Activated CD4-positive, alpha-beta T cell treated with anti-CD3 and anti-CD28 coated beads, Interleukin-2, amount 50 U/mL, for 48 hours (primary cell): ENCODE results near the gene FAM151B.
"Not testable (repeated sequence)": the region's sequence is repeated elsewhere in the genome, so short reads cannot be mapped to it uniquely, and the experiment has no call there.

ENCODE experiments used
- DNase-seq, 2 experiments: peaks; one replicate each; pipeline ENCODE4 v3.0.0-alpha.2; 2020

The FAM151B gene, protein sequence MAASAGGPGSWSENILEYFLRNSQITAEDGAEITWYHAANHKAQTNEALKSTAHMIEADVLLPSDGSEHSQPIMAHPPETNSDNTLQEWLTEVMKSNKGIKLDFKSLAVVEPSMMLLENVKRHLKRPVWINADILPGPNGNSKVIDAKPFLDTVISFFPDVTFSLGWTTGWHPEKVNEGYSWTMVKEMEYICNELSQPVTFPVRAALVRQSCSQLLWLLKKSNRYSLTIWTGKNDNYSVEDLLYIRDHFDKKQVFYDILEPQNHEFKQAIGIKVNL

DNA sequence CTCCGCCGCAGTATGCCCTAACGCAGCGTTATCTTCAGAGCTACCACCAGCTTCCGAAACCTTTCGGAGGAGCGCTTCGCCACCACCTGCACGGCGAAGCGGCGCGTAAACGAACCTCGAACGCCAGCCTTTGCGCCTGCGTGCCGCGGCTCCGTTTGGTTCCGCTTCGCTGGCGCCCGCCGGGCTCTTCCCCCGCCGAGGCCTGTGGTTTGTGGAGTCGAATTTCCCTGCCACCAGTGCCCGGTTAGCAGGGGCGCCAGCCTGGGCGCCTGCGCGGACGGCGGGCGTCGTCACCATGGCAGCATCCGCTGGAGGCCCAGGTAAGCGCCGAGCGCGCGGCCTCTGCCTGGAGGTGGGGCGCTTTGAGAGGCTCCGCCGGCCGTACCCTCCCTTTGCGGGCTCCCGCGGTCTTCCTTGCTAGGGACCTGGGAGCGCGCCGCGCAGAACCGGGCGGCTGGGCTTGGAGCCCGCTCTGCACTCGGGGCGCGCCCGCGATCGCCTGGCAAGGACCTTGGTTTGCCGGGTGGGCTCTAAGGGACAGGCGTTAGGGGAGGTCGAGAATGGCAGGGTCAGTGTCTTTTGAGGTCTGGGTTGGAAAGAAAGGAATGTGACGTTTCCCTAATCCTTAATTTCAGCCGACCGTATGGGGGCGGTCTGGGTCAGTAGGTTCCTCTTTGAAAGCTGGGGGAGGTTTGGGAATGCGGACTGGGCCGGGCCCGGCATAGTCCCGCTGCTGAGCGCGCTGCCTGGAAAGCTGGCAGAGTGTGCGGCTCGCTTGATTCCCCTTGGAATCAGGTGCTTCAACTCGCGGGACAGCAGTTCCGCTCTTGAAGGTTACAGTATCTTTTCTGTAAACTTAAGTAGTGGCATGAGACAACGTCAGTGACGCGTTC, at the start of gene FAM151B:
TSS of gene FAM151B (plus strand) at position 272 of the 893 bp plus-strand sequence. CDS start at position 296, 24 bp downstream.
- peak; percentile 79 to 85 for DNase-seq

DNA sequence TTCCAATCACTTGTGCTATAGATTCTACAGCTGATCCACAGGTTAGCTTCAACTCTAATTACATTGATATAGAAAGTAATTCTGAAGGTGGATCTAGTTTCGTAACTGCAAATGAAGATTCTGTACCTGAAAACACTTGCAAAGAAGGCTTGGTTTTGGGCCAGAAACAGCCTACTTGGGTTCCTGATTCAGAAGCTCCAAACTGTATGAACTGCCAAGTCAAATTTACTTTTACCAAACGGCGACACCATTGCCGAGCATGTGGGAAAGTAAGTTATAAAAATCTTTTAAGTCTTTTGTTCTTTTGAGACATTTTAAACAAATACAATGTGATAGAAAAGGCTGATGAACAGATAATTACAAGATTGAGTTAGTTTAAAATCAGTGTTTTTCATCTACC, 49.2 kb upstream of the FAM151B start:
- DNase-seq, result no peak

DNA sequence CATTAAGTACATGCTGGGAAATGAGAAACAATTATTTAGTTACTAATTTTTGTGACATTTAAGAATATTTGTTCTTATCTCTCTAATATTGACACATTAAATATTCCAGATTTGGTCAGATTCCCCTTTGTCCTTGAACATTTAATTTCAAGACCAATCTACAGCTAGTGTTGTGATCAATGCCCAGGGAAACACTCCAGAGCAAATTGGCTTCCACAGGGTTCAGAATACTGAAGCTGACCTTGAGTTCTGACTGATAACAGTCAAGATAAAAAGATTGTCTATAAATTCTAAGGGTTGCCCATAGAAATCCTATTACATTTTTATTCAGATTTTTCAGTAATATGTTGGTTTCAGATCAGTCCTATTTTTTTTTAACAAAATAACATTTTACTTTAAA, 48.7 kb upstream of the FAM151B start:
- DNase-seq, result no peak

DNA sequence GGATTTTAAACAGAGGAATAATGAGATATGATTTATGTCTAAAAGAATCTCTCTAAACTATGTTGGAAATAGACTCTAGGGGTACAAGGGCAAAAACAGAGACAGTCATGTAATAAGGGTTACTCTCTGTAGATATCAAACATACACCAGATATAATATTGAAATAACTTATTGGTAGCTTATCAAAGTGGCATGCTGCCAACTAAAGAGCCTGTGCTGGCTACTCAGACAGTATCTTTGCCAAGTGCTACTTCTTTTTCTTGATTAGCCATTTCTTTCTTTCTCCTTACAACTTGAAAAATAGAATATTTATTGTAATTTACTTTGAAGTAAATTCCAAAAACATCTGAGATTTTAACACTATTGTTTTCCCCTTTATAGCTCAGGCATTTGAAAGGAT, 45.2 kb upstream of the FAM151B start:
- no peak for DNase-seq

DNA sequence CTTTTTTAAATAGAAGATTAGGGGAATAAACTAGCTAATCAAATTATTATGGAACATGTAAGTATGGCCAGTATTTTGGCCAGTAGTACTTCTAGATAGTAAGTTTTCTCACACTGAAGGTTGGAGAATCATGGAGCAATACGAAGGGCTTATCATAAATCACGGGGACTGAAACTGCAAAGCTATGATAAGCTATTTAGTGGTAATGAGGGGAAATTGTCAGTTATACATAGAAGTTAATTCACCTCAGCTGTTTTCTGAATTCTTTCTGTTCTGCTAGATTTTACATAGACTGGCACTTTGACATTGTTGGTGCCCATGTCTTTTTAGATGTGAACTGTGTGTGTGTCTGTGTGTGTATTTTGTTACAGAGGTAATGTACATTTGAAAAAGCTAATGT, 34.5 kb upstream of the FAM151B start:
- no peak for DNase-seq

DNA sequence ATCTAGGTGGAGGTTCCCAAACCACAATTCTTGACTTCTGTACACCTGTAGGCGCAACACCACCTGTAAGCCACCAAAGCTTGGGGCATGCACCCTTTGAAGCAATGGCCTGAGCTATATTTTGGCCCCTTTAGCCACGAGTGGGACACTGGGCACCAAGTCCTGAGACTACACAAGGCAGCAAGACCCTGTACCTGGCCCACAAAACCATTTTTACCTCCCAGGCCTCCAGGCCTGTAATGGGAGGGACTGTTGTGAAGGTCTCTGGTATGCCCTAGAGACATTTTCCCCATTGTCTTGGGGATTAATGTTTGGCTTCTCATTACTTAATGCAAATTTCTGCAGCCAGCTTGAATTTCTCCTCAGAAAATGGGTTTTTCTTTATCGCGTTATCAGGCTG, 24.6 kb upstream of the FAM151B start:
- no peak for DNase-seq

DNA sequence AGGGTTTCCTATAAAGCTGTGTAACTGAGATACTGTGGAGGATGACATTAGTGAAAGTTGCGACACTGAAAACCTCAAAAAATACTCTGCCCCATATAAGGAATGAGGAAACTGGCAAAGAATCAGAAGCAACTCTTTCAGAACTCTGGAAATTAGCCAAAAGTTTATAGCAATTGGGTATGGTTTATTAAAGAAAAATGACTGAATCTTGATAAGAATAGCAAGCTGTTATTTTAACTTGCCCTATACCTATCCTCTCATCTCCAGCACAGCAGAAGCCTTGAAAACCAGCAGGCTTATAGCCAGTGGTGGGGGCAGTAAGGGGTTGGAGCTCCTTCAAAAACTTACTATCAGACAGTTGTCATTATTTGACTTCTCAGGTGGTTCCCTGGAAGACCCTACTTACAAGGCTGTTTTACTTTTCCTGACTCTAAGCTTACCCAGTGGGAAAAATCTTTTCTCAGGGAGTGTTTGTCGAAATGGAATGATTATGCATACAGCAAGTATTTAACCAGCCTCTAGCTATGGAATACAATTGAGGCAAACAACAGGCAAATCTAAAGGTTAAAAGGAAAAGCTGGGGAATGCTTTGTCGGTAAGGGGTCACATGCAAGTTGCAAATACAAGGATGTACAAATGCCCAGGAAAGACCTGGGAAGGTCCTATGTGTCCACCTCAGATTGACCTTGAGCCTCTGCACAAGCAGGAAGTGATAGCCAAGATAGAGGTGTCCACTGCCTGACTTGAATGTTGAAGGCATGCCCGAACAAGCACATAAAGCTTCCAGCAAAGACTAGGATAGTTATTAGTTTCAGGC, 21.0 kb upstream of the FAM151B start:
- no peak for DNase-seq

DNA sequence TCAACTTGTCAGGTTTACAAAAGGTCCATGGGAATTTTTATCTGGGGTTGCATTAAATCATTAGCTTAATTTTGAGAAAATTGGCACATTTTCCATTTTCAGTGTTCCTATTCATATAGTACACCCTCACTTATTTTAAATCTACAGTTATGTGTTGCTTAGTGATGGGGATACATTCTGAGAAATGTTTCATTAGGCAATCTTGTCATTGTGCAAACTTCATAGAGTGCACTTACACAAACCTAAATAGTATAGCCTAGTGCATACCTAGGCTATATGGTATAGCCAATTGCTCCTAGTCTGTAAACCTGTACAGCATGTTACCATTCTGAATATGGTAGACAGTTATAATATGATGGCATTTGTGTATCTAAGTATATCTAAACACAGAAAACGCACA, 19.8 kb upstream of the FAM151B start:
- DNase-seq, result no peak

DNA sequence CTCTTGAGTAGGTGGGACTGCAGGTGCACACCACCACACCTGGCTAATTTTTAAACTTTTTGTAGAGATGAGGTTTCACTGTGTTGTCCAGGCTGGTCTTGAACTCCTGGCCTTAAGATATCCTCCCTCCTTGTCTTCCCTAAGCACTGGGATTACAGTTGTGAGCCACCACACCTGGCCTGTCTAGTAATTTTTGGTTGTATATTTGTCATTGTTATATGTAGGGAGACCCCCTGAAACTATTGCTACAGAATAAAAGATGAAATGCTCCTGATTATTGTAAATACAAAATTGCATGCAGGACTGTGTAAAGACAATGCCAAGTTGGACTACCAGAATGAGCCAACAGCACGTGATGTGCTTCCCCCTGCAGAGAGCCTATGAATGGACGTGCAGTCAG, 17.3 kb upstream of the FAM151B start:
- not testable (repeated sequence) for DNase-seq

DNA sequence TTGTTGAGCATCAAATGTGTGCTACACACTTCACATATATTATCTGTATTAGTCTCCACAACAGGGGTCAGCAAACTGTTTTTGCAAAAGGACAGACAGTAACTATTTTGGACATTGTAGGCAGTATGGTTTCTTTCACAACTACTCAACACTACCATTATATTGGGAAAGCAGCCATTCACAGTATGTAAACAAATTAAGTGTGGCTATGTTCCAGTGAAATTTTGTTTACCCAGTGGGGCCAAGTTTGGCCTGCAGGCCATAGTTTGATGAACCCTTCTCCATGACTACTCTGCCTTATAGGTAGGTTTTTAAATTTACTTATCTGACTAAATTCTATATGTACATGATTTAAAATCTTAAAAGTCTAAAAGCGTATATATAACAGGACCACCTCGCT, 13.0 kb upstream of the FAM151B start:
- no peak for DNase-seq

DNA sequence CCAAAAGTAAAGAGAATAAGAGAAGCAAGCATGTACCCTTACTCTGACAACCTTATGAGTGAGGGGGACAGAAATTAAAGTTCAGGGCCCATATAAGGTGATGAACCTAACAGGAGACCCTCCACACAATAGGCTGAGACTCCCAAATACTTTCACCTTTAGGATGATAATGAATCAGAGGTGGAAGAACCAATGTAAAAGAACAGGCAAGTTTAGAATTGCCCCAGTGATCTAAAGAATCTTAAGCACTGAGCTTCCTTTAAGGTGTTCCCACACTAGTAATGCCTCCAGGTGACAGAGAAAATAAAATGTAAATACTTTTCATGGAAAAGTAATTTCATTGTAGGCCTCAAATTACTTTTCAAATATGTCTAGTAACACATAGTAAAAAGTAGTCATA, 8.2 kb upstream of the FAM151B start:
- no peak for DNase-seq

DNA sequence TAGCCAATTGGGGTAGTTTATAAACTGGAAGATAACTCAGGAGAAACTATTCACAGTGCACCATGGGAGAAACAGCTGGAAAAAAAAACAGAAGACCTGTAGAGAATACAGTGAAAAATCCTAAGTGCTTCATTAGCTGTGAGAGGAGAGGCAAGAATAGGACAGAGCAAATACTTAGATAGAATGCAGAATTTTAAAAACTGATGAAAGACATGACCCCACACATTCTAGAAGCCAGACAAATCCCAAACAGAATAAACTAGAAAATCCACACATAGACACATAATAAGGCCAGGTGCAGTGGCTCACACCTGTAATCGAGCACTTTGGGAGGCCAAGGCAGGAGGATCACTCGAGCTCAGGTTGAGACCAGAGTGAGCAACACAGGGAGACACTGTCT, 7.5 kb upstream of the FAM151B start:
- no peak for DNase-seq

DNA sequence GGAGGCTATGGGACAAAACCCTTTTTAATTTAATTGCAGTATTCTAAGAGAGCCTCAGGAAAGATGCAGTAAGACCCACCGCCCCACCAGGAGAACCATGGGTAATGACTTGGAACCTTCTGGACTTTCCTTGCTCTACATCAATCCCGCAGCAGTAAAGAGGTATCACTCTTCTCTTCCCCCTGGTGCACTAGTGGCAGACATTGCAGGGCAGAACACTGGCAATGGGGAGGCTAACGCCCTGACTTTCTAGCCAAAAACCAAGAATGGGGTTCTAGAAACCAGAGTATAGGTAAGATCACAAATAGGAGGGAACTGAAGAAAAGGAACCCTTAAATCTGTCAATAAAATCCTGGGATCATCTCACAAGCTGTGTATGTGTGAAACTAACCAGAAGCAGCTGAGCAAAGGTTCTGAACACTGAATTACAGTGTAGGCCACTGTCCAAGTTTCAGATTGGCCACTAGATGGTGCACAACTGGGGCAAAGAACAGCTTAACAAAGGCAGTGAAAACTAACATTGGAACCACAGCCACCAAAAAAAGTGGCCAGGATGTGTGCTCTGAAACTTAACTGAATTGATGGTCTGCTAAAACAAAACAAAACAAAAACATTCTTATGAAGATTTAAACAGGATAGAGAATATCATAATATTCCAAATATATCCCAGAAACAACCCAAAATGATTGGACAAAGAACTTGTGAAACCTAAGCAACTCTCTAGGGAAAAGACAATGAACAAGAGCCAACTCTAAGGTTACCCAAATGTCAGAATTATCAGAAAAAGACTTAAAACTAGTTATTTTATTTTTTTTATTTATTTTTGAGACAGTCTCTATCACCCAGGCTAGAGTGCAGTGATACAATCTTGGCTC, 6.6 kb upstream of the FAM151B start:
- DNase-seq, result peak; percentile 18 to 29

DNA sequence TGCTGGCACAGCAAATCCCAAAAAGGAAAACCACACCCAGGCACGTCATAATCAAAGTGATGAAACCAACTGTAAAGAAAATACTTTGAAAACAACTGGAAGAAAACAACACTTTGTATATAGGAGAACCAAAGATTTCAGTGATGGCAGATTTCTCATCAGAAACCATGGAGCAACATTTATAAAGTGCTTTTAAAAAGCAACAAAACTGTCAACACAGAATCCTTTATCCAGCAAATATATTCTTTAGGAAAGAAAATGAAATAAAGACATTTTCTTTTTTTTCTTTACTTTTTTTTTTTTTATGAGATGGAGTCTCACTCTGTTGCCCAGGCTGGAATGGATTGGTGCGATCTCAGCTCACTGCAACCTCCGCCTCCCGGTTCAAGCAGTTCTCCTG, 5.3 kb upstream of the FAM151B start:
- DNase-seq, result no peak

DNA sequence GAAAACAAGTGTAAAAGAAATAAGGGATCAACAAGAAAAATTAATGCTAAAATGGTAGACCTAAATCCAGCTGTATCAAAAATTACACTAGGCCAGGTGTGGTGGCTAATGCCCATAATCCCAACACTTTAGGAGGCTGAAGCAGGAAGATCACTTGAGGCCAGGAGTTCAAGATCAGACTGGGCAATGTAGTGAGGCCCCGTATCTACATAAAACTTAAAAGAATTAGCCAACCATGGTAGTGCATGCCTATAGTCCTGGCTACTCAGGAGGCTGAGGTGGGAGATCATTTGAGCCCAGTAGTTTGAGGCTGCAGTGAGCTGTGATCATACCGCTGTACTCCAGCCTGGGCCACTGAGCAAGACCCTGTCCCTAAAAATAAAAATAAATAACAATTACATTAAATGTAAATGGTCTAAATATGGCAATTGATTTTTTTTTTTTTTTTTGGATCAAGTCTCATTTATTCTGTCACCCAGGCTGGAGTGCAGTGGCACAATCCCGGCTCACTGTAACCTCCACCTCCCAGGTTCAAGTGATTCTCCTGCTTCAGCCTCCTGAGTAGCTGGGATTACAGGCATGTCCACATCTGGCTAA, 4.2 kb upstream of the FAM151B start:
- no peak for DNase-seq

DNA sequence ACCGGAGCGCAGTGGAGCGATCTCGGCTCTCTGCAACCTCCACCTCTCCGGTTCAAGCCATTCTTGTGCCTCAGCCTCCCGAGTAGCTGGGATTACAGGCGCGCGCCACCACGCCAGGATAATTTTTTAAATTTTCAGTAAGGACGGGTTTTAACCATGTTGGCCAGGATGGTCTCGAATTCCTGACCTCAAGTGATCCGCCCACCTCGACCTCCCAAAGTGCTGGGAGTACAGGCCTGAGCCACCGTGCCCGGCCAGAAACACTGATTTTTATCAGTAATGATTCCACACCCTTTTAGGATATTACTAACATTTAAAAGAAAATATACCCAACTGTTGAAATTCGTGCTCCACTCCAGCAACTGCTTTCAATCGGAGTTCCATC, 464 bp upstream of the FAM151B start:
- DNase-seq, result no peak

DNA sequence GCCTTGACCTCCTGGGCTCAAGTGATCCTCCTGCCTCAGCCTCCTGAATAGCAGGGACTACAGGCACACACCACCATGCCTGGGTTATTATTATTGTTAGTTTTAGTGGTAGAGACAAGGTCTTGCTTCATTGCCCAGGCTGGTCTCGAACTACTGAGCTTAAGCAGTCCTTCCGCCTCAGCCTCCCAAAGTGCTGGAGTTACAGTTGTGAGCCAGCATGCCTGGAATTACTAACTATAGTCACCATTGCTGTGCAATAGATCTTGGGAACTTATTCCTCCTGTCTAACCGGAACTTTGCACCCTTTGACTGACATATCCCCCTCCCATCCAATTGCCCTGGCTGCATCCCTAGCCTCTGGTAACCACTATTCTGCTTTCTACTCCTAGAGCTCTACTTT, 3.4 kb downstream of the FAM151B start:
- no peak for DNase-seq

DNA sequence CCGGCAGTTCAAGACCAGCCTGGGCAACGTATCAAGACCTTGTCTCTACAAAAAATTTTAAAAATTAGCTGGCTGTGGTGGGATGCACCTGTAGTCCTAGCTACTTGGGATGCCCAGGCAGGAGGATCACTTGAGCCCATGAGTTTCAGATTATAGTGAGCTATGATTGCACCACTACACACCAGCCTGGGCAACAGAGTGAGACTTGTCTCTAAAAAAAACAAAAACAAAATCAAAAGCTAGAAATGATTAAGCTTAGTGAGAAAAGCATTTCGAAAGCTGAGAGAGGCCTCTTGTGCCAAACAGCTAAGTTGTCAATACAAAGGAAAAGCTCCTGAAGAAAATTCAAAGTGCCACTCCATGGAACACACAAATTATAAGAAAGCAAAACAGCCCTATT, 4.8 kb downstream of the FAM151B start:
- no peak for DNase-seq

DNA sequence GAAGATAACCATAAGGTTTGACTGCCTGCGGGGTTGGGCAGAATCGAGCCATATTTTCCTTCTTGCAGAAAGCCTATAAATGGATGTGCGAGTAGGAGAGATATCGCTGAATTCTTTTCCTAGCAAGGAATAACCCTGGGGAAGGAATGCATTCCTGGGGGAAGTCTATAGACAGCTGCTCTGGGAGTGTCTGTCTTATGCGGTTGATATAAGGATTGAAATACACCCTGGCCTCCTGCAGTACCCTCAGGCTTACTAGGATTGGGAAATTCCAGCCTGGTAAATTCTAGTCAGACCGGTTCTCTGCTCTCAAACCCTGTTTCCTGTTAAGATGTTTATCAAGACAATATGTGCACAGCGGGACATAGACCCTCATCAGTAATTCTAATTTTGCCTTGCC, 5.5 kb downstream of the FAM151B start:
- not testable (repeated sequence) for DNase-seq

DNA sequence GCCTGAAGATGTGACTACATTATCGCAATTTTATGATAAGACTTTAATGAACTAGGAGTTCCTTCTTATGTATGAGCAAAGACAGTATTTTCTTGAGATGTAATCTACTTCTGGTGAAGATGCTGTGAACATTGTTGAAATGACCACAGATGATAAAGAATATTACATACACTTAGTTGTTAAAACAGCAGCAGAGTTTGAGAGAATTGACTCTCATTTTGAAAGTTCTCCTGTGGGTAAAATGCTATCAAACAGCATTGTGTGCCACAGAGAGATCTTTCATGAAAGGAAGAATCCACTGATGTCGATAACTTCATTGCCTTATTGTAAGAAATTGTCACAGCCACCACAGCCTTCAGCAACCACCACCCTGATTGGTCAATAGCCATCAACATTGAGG, 8.0 kb downstream of the FAM151B start:
- no peak for DNase-seq

DNA sequence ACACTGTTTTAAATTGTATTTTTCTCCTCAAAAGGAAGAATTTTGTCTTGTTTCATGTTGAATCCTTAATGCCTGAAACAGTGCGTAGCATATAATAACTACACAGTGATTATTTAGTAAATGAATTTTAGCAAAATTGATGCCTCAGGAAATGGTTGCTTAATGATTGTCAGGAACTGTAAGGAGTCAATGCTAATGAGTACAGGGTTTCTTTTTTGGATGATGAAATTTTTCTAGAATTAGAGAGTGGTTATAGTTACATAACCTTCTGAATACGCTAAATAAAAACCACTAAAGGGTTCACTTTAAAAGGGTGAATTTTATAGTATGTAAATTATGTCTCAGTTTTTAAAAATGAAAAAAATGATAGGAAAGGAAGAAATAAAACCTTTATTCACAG, 14.9 kb downstream of the FAM151B start:
- DNase-seq, result no peak

DNA sequence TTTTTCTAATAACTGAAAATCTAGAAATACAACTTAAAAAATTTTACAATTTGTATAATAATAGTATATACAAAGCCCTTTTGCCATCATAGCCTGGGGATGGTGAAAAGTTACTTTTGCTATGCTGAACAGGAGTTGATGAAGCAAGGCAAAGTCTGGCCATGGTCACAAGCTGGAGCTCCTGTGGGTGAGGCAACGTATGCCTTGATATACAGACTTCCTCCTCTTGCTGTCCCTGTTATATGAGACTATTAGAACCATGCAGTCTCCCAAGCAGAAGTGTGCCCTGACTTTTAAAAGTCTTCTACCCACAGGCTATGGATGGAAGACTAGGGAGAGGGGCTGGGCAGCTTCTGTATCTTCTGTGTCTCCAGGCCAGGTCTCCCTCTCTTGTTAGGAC, 15.7 kb downstream of the FAM151B start:
- no peak for DNase-seq
